Thoracic aorta (tissue), 2 donors: Measurements from ENCODE around the gene ITGA6. TPM values are rescaled to one million over a fixed set of nuclear protein-coding genes. Genes with fewer than 3 reads are reported as not detected.

Experiments used
- ATAC-seq: fragments of 150-250 bp; one replicate; pipeline ENCODE4 v1.8.0; 2017; ENCODE audit warnings: low read depth; ENCODE audit not compliant: insufficient number of reproducible peaks, low FRiP score
- DNase-seq: peaks from one replicate; pipeline ENCODE4 v3.0.0-alpha.2; 2020; ENCODE audit warnings: low spot score
- H3K27ac ChIP-seq, 2 donors: fragments of 200-600 bp; sonication (generic); 1 replicate in 1 of 2; 2 replicates in 1 of 2; pipeline ENCODE4 v1.5.1; 2016; ENCODE audit warnings: mild to moderate bottlenecking in 2 of 2, moderate library complexity in 2 of 2
- H3K27me3 ChIP-seq: fragments of 200-600 bp; sonication (generic); replicated peaks from 2 replicates; pipeline ENCODE4 v1.6.0; 2016; ENCODE audit warnings: mild to moderate bottlenecking; ENCODE audit not compliant: insufficient read depth
- H3K36me3 ChIP-seq: fragments of 200-600 bp; sonication (generic); one replicate; pipeline ENCODE4 v1.5.1; 2016
- H3K4me1 ChIP-seq, 2 donors: fragments of 200-600 bp; sonication (generic); 1 replicate in 1 of 2; 2 replicates in 1 of 2; pipeline versions ENCODE4 v1.5.1 to v1.6.0; 2016; ENCODE audit warnings: low read depth in 2 of 2, mild to moderate bottlenecking in 1 of 2; ENCODE audit not compliant: control insufficient read depth in 1 of 2
- H3K4me3 ChIP-seq: fragments of 200-600 bp; sonication (generic); 2 replicates; pipeline ENCODE4 v1.5.1; 2016; ENCODE audit warnings: mild to moderate bottlenecking
- H3K9me3 ChIP-seq: fragments of 200-600 bp; sonication (generic); 2 replicates; pipeline ENCODE4 v1.5.1; 2016
- total RNA-seq, 2 donors: library from RNA; depleted of rRNA; stranded (reverse); fragments of >200 nt; gene quantifications; one replicate each; pipeline versions ENCODE4 v1.1.0 to v1.2.3, GENCODE V29; 2016
- TF ChIP-seq, protein P1 (sequence below): fragments of 200-600 bp; sonication (generic); IDR thresholded peaks from one replicate; pipeline ENCODE4 v1.5.1; 2019; ENCODE audit warnings: antibody characterized with exemption

Gene ITGA6
- total RNA-seq, 2 donors from 2014 or later, result 20.2 to 27.3 TPM

DNA sequence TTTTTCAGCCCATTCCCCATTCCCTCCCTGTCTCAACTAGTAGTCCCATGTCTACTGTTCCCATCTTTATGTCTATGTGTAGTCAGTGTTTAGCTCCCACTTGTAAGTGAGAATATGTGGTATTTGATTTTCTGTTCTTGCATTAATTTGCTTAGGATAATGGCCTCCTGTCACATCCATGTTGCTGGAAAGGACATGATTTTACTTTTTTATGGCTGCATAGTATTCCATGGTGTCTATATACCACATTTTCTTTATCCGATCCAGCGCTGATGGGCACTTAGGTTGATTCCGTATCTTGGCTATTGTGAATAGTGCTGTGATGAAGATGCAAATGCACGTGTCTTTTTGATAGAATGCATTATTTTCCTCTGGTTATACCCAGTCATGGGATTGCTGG is 21.7 kb upstream of the ITGA6 start:
- Histone ChIP-seq H3K27me3 (no peaks in the 10 kb centered on the region), H3K27ac (no peak overlapping the region), H3K9me3 (no peaks in the 10 kb centered on the region), H3K4me1 (peaks cover 0 to 2% of the 10 kb centered on the region in 2 donors), H3K4me3 (no peak overlapping the region), H3K36me3 (no peaks in the 10 kb centered on the region)
- DNase-seq, result no peak
- TF ChIP-seq, protein P1, sequence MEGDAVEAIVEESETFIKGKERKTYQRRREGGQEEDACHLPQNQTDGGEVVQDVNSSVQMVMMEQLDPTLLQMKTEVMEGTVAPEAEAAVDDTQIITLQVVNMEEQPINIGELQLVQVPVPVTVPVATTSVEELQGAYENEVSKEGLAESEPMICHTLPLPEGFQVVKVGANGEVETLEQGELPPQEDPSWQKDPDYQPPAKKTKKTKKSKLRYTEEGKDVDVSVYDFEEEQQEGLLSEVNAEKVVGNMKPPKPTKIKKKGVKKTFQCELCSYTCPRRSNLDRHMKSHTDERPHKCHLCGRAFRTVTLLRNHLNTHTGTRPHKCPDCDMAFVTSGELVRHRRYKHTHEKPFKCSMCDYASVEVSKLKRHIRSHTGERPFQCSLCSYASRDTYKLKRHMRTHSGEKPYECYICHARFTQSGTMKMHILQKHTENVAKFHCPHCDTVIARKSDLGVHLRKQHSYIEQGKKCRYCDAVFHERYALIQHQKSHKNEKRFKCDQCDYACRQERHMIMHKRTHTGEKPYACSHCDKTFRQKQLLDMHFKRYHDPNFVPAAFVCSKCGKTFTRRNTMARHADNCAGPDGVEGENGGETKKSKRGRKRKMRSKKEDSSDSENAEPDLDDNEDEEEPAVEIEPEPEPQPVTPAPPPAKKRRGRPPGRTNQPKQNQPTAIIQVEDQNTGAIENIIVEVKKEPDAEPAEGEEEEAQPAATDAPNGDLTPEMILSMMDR, result no peak
- no peak for ATAC-seq

DNA sequence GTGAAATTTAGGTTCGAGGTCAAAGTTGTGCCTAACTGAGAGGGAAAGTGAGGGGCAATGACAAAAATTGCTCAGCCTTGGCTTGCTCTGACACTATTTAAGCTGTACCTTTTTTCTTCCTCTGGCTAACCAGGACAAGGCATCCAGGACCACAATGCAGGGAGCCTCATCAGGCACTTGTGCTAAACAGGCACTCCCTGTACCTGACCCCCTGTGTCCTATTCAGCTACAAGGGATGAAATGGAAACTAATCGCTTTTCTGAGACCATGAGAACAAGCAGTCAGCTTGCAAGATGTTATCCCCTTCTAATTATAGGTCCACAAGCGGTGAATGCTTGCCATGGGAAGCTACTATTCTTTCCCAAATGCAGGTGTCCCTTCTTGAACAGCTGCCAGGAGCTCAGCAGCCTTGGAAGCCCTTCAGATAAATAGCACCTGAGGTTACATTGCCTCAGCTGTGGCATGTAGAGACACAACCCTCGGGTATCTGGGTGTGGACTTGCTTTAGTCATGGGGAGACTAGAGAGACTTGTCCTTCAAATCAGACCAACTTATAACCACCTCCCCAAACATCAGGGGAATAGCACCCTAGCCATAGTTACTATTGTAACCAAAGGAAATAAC is 19.1 kb upstream of the ITGA6 start:
- Histone ChIP-seq H3K36me3 (no peaks in the 10 kb centered on the region), H3K4me3 (no peak overlapping the region), H3K27ac (no peak overlapping the region), H3K27me3 (no peaks in the 10 kb centered on the region), H3K4me1 (peaks cover 0 to 2% of the 10 kb centered on the region in 2 donors), H3K9me3 (no peaks in the 10 kb centered on the region)
- TF ChIP-seq, protein P1, result no peak
- no peak for ATAC-seq
- DNase-seq, result no peak

DNA sequence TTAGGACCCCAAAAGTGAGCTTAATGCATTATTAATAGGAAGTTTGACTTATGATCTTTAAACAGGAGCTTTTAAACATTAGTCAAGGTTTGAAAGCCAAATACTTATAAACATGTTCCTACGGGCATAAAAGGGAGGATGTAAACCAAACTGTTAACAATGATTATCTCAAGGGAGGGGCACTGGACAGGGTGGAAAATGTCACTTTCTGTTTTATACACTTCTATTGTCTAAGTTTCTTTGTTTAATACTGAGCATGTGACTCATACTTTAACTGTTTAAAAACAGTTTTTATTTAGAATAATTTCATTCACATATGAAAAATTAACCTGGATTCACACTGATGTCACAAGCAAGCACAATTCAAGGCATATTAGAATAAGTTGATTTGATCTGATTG is 18.3 kb upstream of the ITGA6 start:
- H3K4me1 ChIP-seq, result peaks cover 0 to 2% of the 10 kb centered on the region in 2 donors
- no peaks in the 10 kb centered on the region for H3K9me3 ChIP-seq
- H3K4me3 ChIP-seq, result no peak overlapping the region
- no peak overlapping the region for H3K27ac ChIP-seq
- no peaks in the 10 kb centered on the region for H3K27me3 ChIP-seq
- H3K36me3 ChIP-seq, result no peaks in the 10 kb centered on the region
- no peak for DNase-seq
- TF ChIP-seq, protein P1, result no peak
- no peak for ATAC-seq

DNA sequence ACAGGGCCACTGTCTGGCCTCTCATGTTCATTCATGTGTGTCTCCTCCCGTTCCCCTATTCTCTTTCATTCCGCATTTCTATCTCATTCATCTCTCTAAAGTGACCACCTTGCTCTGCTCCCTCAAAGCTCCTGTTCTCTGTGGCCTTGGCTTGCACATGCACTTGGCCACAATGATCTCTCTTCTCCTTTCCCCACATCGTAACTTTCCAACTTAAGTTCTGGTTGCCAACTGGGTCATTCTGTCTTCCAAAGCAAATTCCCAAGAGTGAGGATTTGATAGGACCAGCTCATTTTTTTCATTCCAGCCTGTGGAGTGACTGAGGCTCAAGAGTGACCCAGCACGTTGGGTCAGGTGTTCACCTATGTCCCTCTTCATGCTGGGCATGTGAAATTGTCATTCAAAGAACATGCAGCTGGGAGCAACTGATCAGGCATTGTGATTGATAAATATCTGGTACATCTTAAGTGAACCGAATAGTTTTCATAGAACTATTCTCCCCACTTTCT is 14.3 kb upstream of the ITGA6 start:
- TF ChIP-seq, protein P1, result no peak
- no peak for DNase-seq
- ATAC-seq, result no peak
- H3K27ac ChIP-seq, result no peak overlapping the region
- H3K9me3 ChIP-seq, result no peaks in the 10 kb centered on the region
- no peaks in the 10 kb centered on the region for H3K4me1 ChIP-seq
- H3K36me3 ChIP-seq, result no peaks in the 10 kb centered on the region
- no peak overlapping the region for H3K4me3 ChIP-seq
- H3K27me3 ChIP-seq, result no peaks in the 10 kb centered on the region

DNA sequence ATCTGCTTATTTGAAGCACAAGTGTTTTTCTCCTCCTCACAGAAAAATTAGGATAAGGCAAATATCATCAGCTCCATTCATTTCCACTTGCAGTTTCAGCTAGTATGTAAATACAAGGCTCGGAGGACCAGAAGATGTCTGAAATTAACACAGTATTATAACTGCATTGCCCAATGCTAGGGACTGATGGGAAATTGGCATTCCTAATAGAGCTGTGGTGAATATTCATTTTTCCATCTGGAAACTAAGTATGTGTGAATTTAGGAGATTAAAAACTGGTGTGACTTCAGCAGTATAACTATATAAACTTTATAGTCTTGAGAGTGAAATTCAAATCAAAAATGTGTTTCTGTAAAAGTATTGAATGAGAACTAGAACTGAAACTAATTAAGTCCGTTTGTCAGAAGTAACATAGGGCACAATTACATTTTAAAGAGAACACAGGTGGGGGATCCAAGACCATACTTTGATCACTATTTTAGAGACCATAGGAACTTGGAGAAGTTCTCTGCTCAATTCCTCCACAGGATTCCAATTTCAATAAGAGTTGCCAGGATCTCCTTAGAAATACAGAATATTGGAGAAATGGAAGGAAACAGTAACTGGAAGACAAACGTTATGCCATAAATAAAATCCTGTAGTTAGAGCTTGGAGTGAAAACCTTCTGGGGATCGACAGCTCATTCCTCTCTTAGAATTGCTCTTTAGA is 12.1 kb upstream of the ITGA6 start:
- TF ChIP-seq, protein P1, result no peak
- Histone ChIP-seq H3K9me3 (no peaks in the 10 kb centered on the region), H3K27ac (no peak overlapping the region), H3K4me3 (no peak overlapping the region), H3K4me1 (no peaks in the 10 kb centered on the region), H3K27me3 (no peaks in the 10 kb centered on the region), H3K36me3 (no peaks in the 10 kb centered on the region)
- ATAC-seq (no peak), DNase-seq (no peak)
